ENCODE results near the gene MAPKAPK2. TPM values are rescaled to one million over a fixed set of nuclear protein-coding genes. Genes with fewer than 3 reads are reported as not detected.

The MAPKAPK2 gene
- total RNA-seq, 1 experiment from 2014 or later: 72.4 TPM

DNA sequence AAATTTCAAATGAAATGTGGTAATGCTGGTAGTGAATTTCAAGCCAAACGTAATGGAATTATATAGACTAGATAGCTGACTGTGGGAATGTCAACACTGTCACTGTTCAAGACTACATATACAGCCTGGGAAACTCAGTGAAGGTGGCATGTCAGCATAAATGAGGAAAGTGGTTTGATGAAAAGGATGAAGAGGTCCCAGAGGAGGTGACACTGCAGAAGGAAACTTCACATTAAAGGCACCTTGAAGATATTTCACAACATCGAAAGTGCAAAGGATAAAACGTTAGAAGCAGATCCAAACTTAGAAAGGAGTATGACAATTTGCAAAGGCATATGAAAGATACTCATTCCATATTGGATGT is 25.7 kb downstream of the MAPKAPK2 start:
- in situ Hi-C loops (cut with HindIII; ENCODE audit: low pct_unique_long_range_greater_than_20kb, low sequenced_read_pairs) (no loop called here), intact Hi-C loops (cut with micrococcal nuclease; ENCODE audit: unreplicated experiment) (no loop called here)
- ATAC-seq (no peak), DNase-seq (ENCODE audit: low read depth, low spot score) (no peak)
- TF ChIP-seq CTCF (IDR thresholded peaks at IDR 0.05): no peak
- TF ChIP-seq REST (IDR thresholded peaks at IDR 0.05; ENCODE audit: insufficient read depth in 1 of 2, low read depth in 2 of 2, low read length in 1 of 2): no peak
- no peak for TF ChIP-seq POLR2AphosphoS5 (IDR thresholded peaks at IDR 0.05; ENCODE audit: low read depth, low read length)
- no peak for TF ChIP-seq SIN3A (IDR thresholded peaks at IDR 0.05; ENCODE audit: borderline replicate concordance, insufficient read depth, low read depth, low read length)
- TF ChIP-seq TCF7L2 (IDR thresholded peaks at IDR 0.05; ENCODE audit: low read depth, low read length): no peak
- Histone ChIP-seq H3K27ac (ENCODE audit: low read length) (peak overlapping the region; percentile 18; the same call in 1 of the 2 replicates), H3K4me3 (ENCODE audit: low read depth in 2 of 2, low read length in 2 of 2) (no peak overlapping the region), H3K4me1 (ENCODE audit: control insufficient read depth, insufficient read depth, low read length) (peaks cover 73% of the 10 kb centered on the region), H3K27me3 (ENCODE audit: control insufficient read depth, insufficient read depth, low read length) (no peaks in the 10 kb centered on the region), H3K9me3 (ENCODE audit: control insufficient read depth, insufficient read depth, low read depth, low read length) (no peaks in the 10 kb centered on the region), H3K36me3 (ENCODE audit: control insufficient read depth, insufficient read depth, low read length) (no peaks in the 10 kb centered on the region)
- TSS peak; percentile 18 for BruUV-seq (replicated peaks)
- ChIA-PET POLR2A (no interaction called here), CTCF (interaction anchor here (0.6 kb wide), 1 partner anchor 15 kb away, joined by 4 read pairs; no protein-coding TSS in a partner anchor)

GRCh38 chr1:206713070-206713469 is 28.4 kb downstream of the MAPKAPK2 start:
- intact Hi-C loops (cut with micrococcal nuclease; ENCODE audit: unreplicated experiment) (no loop called here), in situ Hi-C loops (cut with HindIII; ENCODE audit: low pct_unique_long_range_greater_than_20kb, low sequenced_read_pairs) (no loop called here)
- Histone ChIP-seq H3K27me3 (ENCODE audit: control insufficient read depth, insufficient read depth, low read length) (no peaks in the 10 kb centered on the region), H3K36me3 (ENCODE audit: control insufficient read depth, insufficient read depth, low read length) (no peaks in the 10 kb centered on the region), H3K27ac (ENCODE audit: low read length) (peak overlapping the region; percentile 55; the same call in 1 of the 2 replicates), H3K4me3 (ENCODE audit: low read depth in 2 of 2, low read length in 2 of 2) (no peak overlapping the region), H3K4me1 (ENCODE audit: control insufficient read depth, insufficient read depth, low read length) (peaks cover 61% of the 10 kb centered on the region), H3K9me3 (ENCODE audit: control insufficient read depth, insufficient read depth, low read depth, low read length) (no peaks in the 10 kb centered on the region)
- no peak for DNase-seq (ENCODE audit: low read depth, low spot score)
- no TSS peak for BruUV-seq (replicated peaks)
- ATAC-seq: no peak
- ChIA-PET CTCF (no interaction called here), POLR2A (no interaction called here)
- TF ChIP-seq POLR2AphosphoS5 (IDR thresholded peaks at IDR 0.05; ENCODE audit: low read depth, low read length) (no peak), SIN3A (IDR thresholded peaks at IDR 0.05; ENCODE audit: borderline replicate concordance, insufficient read depth, low read depth, low read length) (no peak), TCF7L2 (IDR thresholded peaks at IDR 0.05; ENCODE audit: low read depth, low read length) (no peak), CTCF (IDR thresholded peaks at IDR 0.05) (no peak), REST (IDR thresholded peaks at IDR 0.05; ENCODE audit: insufficient read depth in 1 of 2, low read depth in 2 of 2, low read length in 1 of 2) (no peak)
